HCT116 (cell line): ENCODE measurements around the gene NFATC3. TPM values are rescaled to one million over a fixed set of nuclear protein-coding genes. Genes with fewer than 3 reads are reported as not detected.

Experiments used
- ATAC-seq: fragments of 200-7000 bp; cut with Tn5 transposase; 2 replicates; pipeline ENCODE4 v1.9.1; 2020; ENCODE audit warnings: mild to moderate bottlenecking, moderate library complexity
- BruUV-seq: library from RNA; stranded (reverse); fragments of 400-500 nt; replicated peaks from 2 replicates; lab custom pipeline; 2021; lab: Mats Ljungman, UMichigan
- CTCF ChIA-PET: fragments of 300-600 bp; sonication (Branson Sonifier 250); formaldehyde crosslinking; loops from one replicate; lab custom pipeline; 2021; ENCODE audit warnings: antibody characterized with exemption; lab: Charles Lee
- POLR2A ChIA-PET: fragments of 300-600, 350-600 bp; sonication (Branson Sonifier 250); formaldehyde crosslinking; loops from one replicate; lab custom pipeline; 2021; ENCODE audit warnings: antibody characterized with exemption; lab: Charles Lee
- RAD21 ChIA-PET, 2 experiments: fragments of 300-600 bp; sonication (Branson Sonifier 250); formaldehyde crosslinking; loops; one replicate each; lab custom pipeline; 2023; ENCODE audit warnings: low total read pairs in 2 of 2; ENCODE audit not compliant: uncharacterized antibody in 2 of 2, unreplicated experiment in 2 of 2, low non-redundant PET in 1 of 2; lab: Charles Lee
- DNase-seq: peaks from one replicate; pipeline ENCODE4 v3.0.0-alpha.2; 2010; ENCODE audit warnings: low read depth, low spot score
- H2AFZ ChIP-seq: fragments of 200-600 bp; shearing (Covaris generic), sonication (generic); 2 replicates; pipeline ENCODE4 v1.6.1; 2017; ENCODE audit warnings: low read depth, mixed run types, mixed read lengths, antibody characterized with exemption, low read length; ENCODE audit not compliant: poor library complexity, severe bottlenecking
- H3K27ac ChIP-seq: 2 replicates; pipeline ENCODE4 v1.5.1; 2012; ENCODE audit warnings: low read depth, low read length
- H3K27me3 ChIP-seq: fragments of 200-600 bp; sonication (generic); 2 replicates; pipeline ENCODE4 v1.6.1; 2016; ENCODE audit warnings: mixed run types, low read length, mixed read lengths; ENCODE audit not compliant: insufficient read depth
- H3K36me3 ChIP-seq, 2 experiments: fragments of 200-500 bp in 1 of 2; fragments of 200-600 bp in 1 of 2; sonication (Bioruptor generic) in 1 of 2; sonication (generic) in 1 of 2; 2 replicates each; pipeline versions ENCODE4 v1.5.1 to v1.6.1; 2014 to 2016; ENCODE audit warnings: low read length in 2 of 2, inconsistent platforms in 1 of 2, mixed read lengths in 1 of 2, mixed run types in 1 of 2; ENCODE audit not compliant: insufficient read depth in 2 of 2, control insufficient read depth in 1 of 2
- H3K4me1 ChIP-seq, 2 experiments: fragments of 200-600 bp in 1 of 2; sonication (generic) in 1 of 2; 2 replicates each; pipeline versions ENCODE4 v1.5.1 to v1.6.1; 2012 to 2017; ENCODE audit warnings: low read length in 2 of 2, inconsistent platforms in 1 of 2, mild to moderate bottlenecking in 1 of 2, mixed read lengths in 1 of 2, mixed run types in 1 of 2, moderate library complexity in 1 of 2; ENCODE audit not compliant: insufficient read depth in 2 of 2, control insufficient read depth in 1 of 2
- H3K4me2 ChIP-seq: fragments of 200-600 bp; sonication (generic); 2 replicates; pipeline ENCODE4 v1.6.1; 2017; ENCODE audit warnings: mixed run types, low read length, mixed read lengths
- H3K4me3 ChIP-seq, 2 experiments: fragments of 200-600 bp in 1 of 2; sonication (generic) in 1 of 2; replicated peaks in 1 of 2; 2 replicates each; pipeline ENCODE4 v1.5.1; 2011 to 2016; ENCODE audit warnings: low read length in 2 of 2, control low read depth in 1 of 2, low read depth in 1 of 2, mild to moderate bottlenecking in 1 of 2, mixed read lengths in 1 of 2, mixed run types in 1 of 2
- H3K79me2 ChIP-seq: fragments of 200-600 bp; sonication (generic); 2 replicates; pipeline ENCODE4 v1.6.1; 2017; ENCODE audit warnings: mild to moderate bottlenecking, mixed run types, low read length, moderate library complexity, mixed read lengths; ENCODE audit not compliant: insufficient read depth
- H3K9ac ChIP-seq: fragments of 200-600 bp; sonication (generic); 2 replicates; pipeline ENCODE4 v1.6.1; 2016; ENCODE audit warnings: low read length, mixed read lengths
- H3K9me2 ChIP-seq: fragments of 200-600 bp; sonication (generic), shearing (Covaris generic); 2 replicates; pipeline ENCODE4 v1.6.1; 2017; ENCODE audit warnings: mixed run types, mild to moderate bottlenecking, moderate library complexity; ENCODE audit not compliant: insufficient read depth
- H3K9me3 ChIP-seq, 2 experiments: fragments of 200-500 bp in 1 of 2; fragments of 200-600 bp in 1 of 2; sonication (Bioruptor generic) in 1 of 2; sonication (generic) in 1 of 2; 2 replicates each; pipeline ENCODE4 v1.6.1; 2014 to 2017; ENCODE audit warnings: low read length in 2 of 2, mixed read lengths in 2 of 2, inconsistent platforms in 1 of 2, low read depth in 1 of 2, mild to moderate bottlenecking in 1 of 2, mixed run types in 1 of 2, moderate library complexity in 1 of 2; ENCODE audit not compliant: control insufficient read depth in 1 of 2, insufficient read depth in 1 of 2
- H4K20me1 ChIP-seq: fragments of 200-600 bp; sonication (generic), shearing (Covaris generic); 2 replicates; pipeline ENCODE4 v1.6.1; 2017; ENCODE audit warnings: mixed run types, mild to moderate bottlenecking, moderate library complexity; ENCODE audit not compliant: insufficient read depth
- CBX3 ChIP-seq: IDR thresholded peaks from 2 replicates; pipeline ENCODE4 v1.6.1; 2012; ENCODE audit warnings: low read depth
- EGR1 ChIP-seq: IDR thresholded peaks from 2 replicates; pipeline ENCODE4 v1.6.1; 2012; ENCODE audit warnings: low read depth
- FOSL1 ChIP-seq: IDR thresholded peaks from 2 replicates; pipeline ENCODE4 v1.6.1; 2012; ENCODE audit warnings: low read depth
- POLR2A ChIP-seq: IDR thresholded peaks from 2 replicates; pipeline ENCODE4 v1.7.0; 2011; ENCODE audit warnings: borderline replicate concordance; ENCODE audit not compliant: insufficient read depth, insufficient read length; ENCODE audit errors: extremely low read depth
- POLR2AphosphoS5 ChIP-seq: IDR thresholded peaks from 2 replicates; pipeline ENCODE4 v1.6.1; 2011; ENCODE audit warnings: mild to moderate bottlenecking, low read depth, low read length, moderate library complexity
- SIN3A ChIP-seq: IDR thresholded peaks from 2 replicates; pipeline ENCODE4 v1.6.1; 2012; ENCODE audit warnings: low read depth
- SRF ChIP-seq: IDR thresholded peaks from 2 replicates; pipeline ENCODE4 v1.6.1; 2012; ENCODE audit warnings: low read depth
- TCF7L2 ChIP-seq: IDR thresholded peaks from 2 replicates; pipeline ENCODE4 v1.7.0; 2011; ENCODE audit warnings: borderline replicate concordance, inconsistent platforms; ENCODE audit not compliant: insufficient read depth, insufficient read length; ENCODE audit errors: extremely low read depth
- YY1 ChIP-seq: IDR thresholded peaks from 2 replicates; pipeline ENCODE4 v1.6.1; 2011; ENCODE audit warnings: low read length, low read depth, moderate library complexity, mild to moderate bottlenecking; ENCODE audit not compliant: insufficient replicate concordance; ENCODE audit errors: extremely low read depth
- intact Hi-C: fragments of 100-400 bp; cut with micrococcal nuclease; formaldehyde crosslinking; loops from 2 replicates; pipeline ENCODE4 v1.10.0; 2022
- total RNA-seq: library from RNA; stranded (reverse); gene quantifications from one replicate; pipeline ENCODE4 v1.2.1, GENCODE V29; 2021; ENCODE audit not compliant: unreplicated experiment
- TF ChIP-seq, protein P1 (sequence below): IDR thresholded peaks from 2 replicates; pipeline ENCODE4 v1.6.1; 2012
- TF ChIP-seq, protein P2 (sequence below): IDR thresholded peaks from 2 replicates; pipeline ENCODE4 v1.6.1; 2012

The NFATC3 gene
- total RNA-seq, 1 experiment from 2014 or later, result 25.6 TPM

DNA sequence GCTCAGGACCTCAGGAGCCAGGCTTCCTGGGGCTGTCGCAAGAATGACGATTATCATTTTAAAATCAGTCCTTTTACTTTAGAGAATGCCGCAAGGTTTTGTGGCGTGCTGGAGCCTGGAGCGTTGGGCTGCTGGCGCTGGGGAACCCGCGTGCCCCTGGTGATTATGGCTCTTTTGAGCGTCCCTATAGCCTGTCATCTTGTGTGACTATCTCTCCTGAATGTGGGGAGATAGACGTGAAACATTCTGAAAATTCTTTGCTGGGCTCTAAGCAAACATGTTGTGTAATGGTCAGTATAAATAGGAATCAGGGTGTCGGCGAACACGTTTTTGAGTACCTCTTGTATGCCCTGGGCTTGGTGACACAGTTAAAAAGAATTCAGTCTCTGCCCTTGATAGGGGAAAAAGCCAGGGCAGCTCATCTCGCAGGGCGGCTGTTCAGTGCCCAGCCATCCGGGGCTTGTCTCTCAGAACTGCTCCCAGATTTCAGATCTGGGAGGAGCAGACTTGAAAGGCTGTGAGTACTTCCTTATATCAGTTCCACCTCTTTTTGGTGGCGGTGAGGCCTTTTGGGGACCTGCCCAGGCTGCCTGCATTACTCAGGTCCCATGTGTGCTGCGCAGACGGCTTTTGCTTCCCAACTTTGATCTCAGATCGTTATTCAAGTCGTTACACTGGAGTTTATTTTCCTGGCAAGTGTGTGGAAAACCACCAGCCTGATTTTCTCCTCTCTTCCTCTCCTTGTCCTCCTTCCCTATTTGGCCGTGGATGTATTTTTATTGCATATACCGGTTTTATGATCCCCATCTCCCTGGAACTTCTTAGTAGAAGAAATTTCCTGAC is 180.1 kb downstream of the NFATC3 start:
- peaks cover 58% of the 10 kb centered on the region for H3K79me2 ChIP-seq
- CTCF ChIA-PET, result interaction anchor here (1.3 kb wide), 1 partner anchor 256 kb away, joined by 3 read pairs; no protein-coding TSS in a partner anchor

More for the DNA sequence above, 180.1 kb downstream of the NFATC3 start:
- Histone ChIP-seq H3K4me1 (peaks cover 25 to 33% of the 10 kb centered on the region in 2 experiments), H3K9me3 (no peaks in the 10 kb centered on the region), H2AFZ (no peak overlapping the region), H3K36me3 (no peaks in the 10 kb centered on the region), H3K9me2 (no peaks in the 10 kb centered on the region), H3K27ac (peak overlapping the region; percentile 91), H3K27me3 (no peaks in the 10 kb centered on the region), H4K20me1 (peaks cover 16% of the 10 kb centered on the region; the same call in 1 of the 2 replicates), H3K9ac (peak overlapping the region; percentile 88), H3K4me2 (peak overlapping the region; percentile 89), H3K4me3 (peak overlapping the region; percentile 73 to 85)
- ChIA-PET RAD21 (no interaction called here), POLR2A (no interaction called here)
- DNase-seq (peak; percentile 68), ATAC-seq (peak; percentile 55)
- no TSS peak for BruUV-seq
- intact Hi-C loops, result loop anchor here (5.0 kb wide), 1 partner anchor 47 kb away; the partner anchor contains the start of genes PRMT7 and SLC7A6OS
- TF ChIP-seq, protein P1, sequence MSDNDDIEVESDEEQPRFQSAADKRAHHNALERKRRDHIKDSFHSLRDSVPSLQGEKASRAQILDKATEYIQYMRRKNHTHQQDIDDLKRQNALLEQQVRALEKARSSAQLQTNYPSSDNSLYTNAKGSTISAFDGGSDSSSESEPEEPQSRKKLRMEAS, result peak; percentile 66
- peak; percentile 20 for TF ChIP-seq YY1
- TF ChIP-seq POLR2AphosphoS5, result peak; percentile 50
- TF ChIP-seq EGR1, result no peak
- TF ChIP-seq SRF, result no peak; the same call in 1 of the 2 replicates
- no peak for TF ChIP-seq CBX3
- peak; percentile 86 for TF ChIP-seq SIN3A
- TF ChIP-seq POLR2A, result no peak
- TF ChIP-seq, protein P2, sequence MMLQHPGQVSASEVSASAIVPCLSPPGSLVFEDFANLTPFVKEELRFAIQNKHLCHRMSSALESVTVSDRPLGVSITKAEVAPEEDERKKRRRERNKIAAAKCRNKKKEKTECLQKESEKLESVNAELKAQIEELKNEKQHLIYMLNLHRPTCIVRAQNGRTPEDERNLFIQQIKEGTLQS, result no peak
- no peak; the same call in 1 of the 2 replicates for TF ChIP-seq FOSL1
- TF ChIP-seq TCF7L2, result peak; percentile 76
